CD4-positive, alpha-beta T cell (primary cell): ENCODE measurements around the gene PROCR. TPM values are rescaled to one million over a fixed set of nuclear protein-coding genes. Genes with fewer than 3 reads are reported as not detected.

Source experiments
- ATAC-seq: fragments of 200-7000 bp; cut with Tn5 transposase; one replicate; pipeline ENCODE4 v1.10.0; 2022; ENCODE audit warnings: mild to moderate bottlenecking; ENCODE audit not compliant: poor library complexity
- CTCF ChIA-PET: fragments of 350-600 bp; sonication (Branson Sonifier 250); formaldehyde crosslinking; loops from one replicate; lab custom pipeline; 2021; ENCODE audit warnings: antibody characterized with exemption, inconsistent platforms; lab: Charles Lee
- POLR2A ChIA-PET: fragments of 350-600 bp; sonication (Branson Sonifier 250); formaldehyde crosslinking; loops from one replicate; lab custom pipeline; 2021; ENCODE audit warnings: antibody characterized with exemption, inconsistent platforms; lab: Charles Lee
- DNase-seq, 14 experiments: peaks; one replicate each; pipeline ENCODE4 v3.0.0-alpha.2; 2013 to 2020; ENCODE audit warnings: mixed read lengths in 2 of 14
- H3K27ac ChIP-seq, 2 donors: one replicate each; pipeline versions ENCODE4 v1.5.1 to v1.7.0; 2013; ENCODE audit warnings: low read length in 2 of 2, low read depth in 1 of 2, mild to moderate bottlenecking in 1 of 2
- H3K27me3 ChIP-seq, 2 experiments: 1 replicate in 1 of 2; 2 replicates in 1 of 2; pipeline versions ENCODE4 v1.6.1 to v1.7.0; 2013; ENCODE audit warnings: low read length in 2 of 2, control low read depth in 1 of 2, mild to moderate bottlenecking in 1 of 2, moderate library complexity in 1 of 2; ENCODE audit not compliant: insufficient read depth in 2 of 2, control insufficient read depth in 1 of 2
- H3K36me3 ChIP-seq: one replicate; pipeline ENCODE4 v1.6.1; 2013; ENCODE audit warnings: low read length, control low read depth; ENCODE audit not compliant: insufficient read depth
- H3K4me1 ChIP-seq: one replicate; pipeline ENCODE4 v1.6.1; 2013; ENCODE audit warnings: low read length, control low read depth; ENCODE audit not compliant: insufficient read depth
- H3K4me3 ChIP-seq: one replicate; pipeline ENCODE4 v1.5.1; 2013; ENCODE audit warnings: mild to moderate bottlenecking, low read length, moderate library complexity
- H3K9me3 ChIP-seq, 2 experiments: 1 replicate in 1 of 2; 2 replicates in 1 of 2; pipeline versions ENCODE4 v1.6.1 to v1.7.0; 2013; ENCODE audit warnings: low read length in 2 of 2, mild to moderate bottlenecking in 2 of 2, control low read depth in 1 of 2, moderate library complexity in 1 of 2; ENCODE audit not compliant: control insufficient read depth in 1 of 2, insufficient read depth in 1 of 2
- H3K27ac Mint-ChIP-seq: one replicate; pipeline ENCODE4 v1.8.0; 2020; ENCODE audit warnings: mixed read lengths
- H3K27me3 Mint-ChIP-seq: one replicate; pipeline ENCODE4 v1.8.0; 2021; ENCODE audit warnings: mixed read lengths
- H3K36me3 Mint-ChIP-seq: one replicate; pipeline ENCODE4 v1.8.0; 2021; ENCODE audit warnings: low read depth, mixed read lengths
- H3K4me1 Mint-ChIP-seq: one replicate; pipeline ENCODE4 v1.8.0; 2021; ENCODE audit warnings: low read depth, mixed read lengths
- H3K4me3 Mint-ChIP-seq: one replicate; pipeline ENCODE4 v1.8.0; 2020; ENCODE audit warnings: mild to moderate bottlenecking, mixed read lengths
- H3K9me3 Mint-ChIP-seq: one replicate; pipeline ENCODE4 v1.8.0; 2020; ENCODE audit warnings: mixed read lengths
- intact Hi-C, 2 experiments: fragments of 100-400 bp; cut with DNase I in 1 of 2; cut with micrococcal nuclease in 1 of 2; formaldehyde crosslinking; loops; one replicate each; pipeline versions ENCODE4 v1.15.1 to v1.9.0; 2023 to 2025; cut with DNase I, micrococcal nuclease
- total RNA-seq, 174 experiments: library from RNA in 2 of 174; stranded (reverse) in 2 of 174; gene quantifications; one replicate each; pipeline ENCODE4 v1.2.3 and lab custom pipeline; 2021 to 2026
- TF ChIP-seq, protein P1 (sequence below): fragments of 200-600 bp; IDR thresholded peaks from one replicate; pipeline ENCODE4 v1.8.0; 2022; ENCODE audit warnings: antibody characterized with exemption, mild to moderate bottlenecking

PROCR gene
- total RNA-seq, 2 experiments from 2014 or later, result 0.33 to 0.61 TPM

DNA sequence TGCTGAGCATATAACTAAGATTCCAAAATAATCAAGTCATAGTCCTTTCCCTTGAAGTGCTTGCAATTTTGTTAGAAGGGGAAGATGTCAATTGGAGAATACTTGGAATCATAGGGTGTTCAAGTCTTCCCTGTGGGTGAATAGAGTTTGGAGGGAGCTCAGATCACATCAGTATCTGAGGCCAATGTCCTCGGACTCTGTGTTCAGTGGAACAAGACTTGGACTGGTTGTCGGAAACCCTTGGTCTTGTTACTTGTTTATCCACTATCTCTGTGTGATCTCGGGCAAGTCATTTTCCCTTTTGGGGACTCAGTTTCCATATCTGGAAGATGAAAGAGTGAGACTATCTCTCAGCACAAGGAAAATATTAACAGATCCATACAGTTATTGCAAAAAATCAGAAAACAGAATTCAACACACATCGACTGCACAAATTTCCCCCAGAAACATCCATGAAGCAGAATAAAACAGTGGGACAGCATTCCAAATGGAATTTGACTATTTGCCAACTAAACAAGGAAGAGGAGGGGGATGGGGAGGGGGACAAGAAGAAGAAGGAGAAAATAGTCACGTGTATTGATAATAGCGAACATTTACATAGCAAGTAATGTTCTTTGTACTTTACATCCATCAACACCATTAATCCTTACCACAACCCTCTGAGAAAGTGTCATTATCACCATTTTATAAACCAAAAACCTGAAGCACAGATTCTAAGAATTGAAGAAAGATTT is 20.9 kb upstream of the PROCR start:
- Mint-ChIP-seq H3K4me3 (no peak overlapping the region), H3K4me1 (peaks cover 29% of the 10 kb centered on the region), H3K36me3 (peaks cover 7% of the 10 kb centered on the region), H3K27me3 (no peaks in the 10 kb centered on the region), H3K9me3 (no peaks in the 10 kb centered on the region), H3K27ac (no peak overlapping the region)
- no peaks in the 10 kb centered on the region for H3K27me3 ChIP-seq
- CTCF ChIA-PET, result no interaction called here
- POLR2A ChIA-PET, result no interaction called here
- H3K4me3 ChIP-seq, result no peak overlapping the region
- no peaks in the 10 kb centered on the region for H3K36me3 ChIP-seq
- no peak for DNase-seq
- peaks cover 18% of the 10 kb centered on the region for H3K4me1 ChIP-seq
- H3K27ac ChIP-seq, result no peak overlapping the region
- TF ChIP-seq, protein P1, sequence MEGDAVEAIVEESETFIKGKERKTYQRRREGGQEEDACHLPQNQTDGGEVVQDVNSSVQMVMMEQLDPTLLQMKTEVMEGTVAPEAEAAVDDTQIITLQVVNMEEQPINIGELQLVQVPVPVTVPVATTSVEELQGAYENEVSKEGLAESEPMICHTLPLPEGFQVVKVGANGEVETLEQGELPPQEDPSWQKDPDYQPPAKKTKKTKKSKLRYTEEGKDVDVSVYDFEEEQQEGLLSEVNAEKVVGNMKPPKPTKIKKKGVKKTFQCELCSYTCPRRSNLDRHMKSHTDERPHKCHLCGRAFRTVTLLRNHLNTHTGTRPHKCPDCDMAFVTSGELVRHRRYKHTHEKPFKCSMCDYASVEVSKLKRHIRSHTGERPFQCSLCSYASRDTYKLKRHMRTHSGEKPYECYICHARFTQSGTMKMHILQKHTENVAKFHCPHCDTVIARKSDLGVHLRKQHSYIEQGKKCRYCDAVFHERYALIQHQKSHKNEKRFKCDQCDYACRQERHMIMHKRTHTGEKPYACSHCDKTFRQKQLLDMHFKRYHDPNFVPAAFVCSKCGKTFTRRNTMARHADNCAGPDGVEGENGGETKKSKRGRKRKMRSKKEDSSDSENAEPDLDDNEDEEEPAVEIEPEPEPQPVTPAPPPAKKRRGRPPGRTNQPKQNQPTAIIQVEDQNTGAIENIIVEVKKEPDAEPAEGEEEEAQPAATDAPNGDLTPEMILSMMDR, result no peak
- H3K9me3 ChIP-seq, result no peaks in the 10 kb centered on the region
- no peak for ATAC-seq
- intact Hi-C loops, result loop anchor here in 1 of 2 experiments (1.0 kb wide), 1 partner anchor 9 kb away; no protein-coding TSS in a partner anchor

DNA sequence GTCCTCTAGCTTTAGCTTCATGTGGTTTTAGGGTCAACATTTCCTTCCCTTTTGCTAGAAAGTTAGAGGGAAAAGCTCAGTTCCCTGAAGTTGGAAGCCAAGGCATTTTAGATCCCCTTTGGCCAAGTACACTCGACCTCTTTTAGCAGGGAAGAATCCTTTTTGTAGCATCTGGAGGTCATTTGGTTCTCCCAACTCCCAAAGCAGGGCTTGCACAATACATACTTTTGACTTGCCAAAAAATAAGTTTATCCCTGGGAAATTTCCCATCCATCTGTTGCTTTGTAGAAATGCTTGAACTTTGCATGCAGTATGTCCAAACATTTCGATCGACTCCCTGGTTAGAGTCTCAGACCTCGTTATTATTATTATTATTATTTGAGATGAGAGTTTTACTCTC is 20.1 kb upstream of the PROCR start:
- H3K27ac Mint-ChIP-seq, result no peak overlapping the region
- Histone ChIP-seq H3K4me3 (no peak overlapping the region), H3K27ac (no peak overlapping the region), H3K9me3 (no peaks in the 10 kb centered on the region), H3K36me3 (no peaks in the 10 kb centered on the region), H3K27me3 (no peaks in the 10 kb centered on the region), H3K4me1 (peaks cover 12% of the 10 kb centered on the region)
- peaks cover 22% of the 10 kb centered on the region for H3K4me1 Mint-ChIP-seq
- no peak overlapping the region for H3K4me3 Mint-ChIP-seq
- no peaks in the 10 kb centered on the region for H3K27me3 Mint-ChIP-seq
- TF ChIP-seq, protein P1, result no peak
- no peaks in the 10 kb centered on the region for H3K9me3 Mint-ChIP-seq
- DNase-seq, result no peak
- ATAC-seq, result no peak
- intact Hi-C loops, result loop anchor here in 1 of 2 experiments (1.0 kb wide), 1 partner anchor 9 kb away; no protein-coding TSS in a partner anchor
- CTCF ChIA-PET, result no interaction called here
- POLR2A ChIA-PET, result no interaction called here
- peaks cover 5% of the 10 kb centered on the region for H3K36me3 Mint-ChIP-seq

DNA sequence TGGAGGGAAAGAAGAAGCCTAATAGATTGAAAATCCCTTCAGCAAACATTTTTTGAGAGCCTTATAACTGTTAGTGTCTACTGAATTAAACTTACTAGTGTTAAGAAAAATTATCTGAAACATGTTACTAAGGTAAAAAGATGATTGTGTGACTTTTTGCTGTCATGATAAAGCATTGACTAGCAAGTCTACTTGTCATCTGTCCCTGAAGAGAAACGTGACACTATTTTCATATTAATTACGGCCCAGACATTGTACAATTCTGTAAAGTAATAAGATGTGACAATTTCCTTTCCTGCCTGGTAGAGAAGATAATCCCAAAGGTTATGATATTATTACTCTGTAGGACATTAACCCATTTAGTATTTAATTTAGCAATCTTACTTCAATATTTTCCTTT is 15.9 kb upstream of the PROCR start:
- Histone ChIP-seq H3K4me3 (no peak overlapping the region), H3K27me3 (no peaks in the 10 kb centered on the region), H3K4me1 (peaks cover 4% of the 10 kb centered on the region), H3K36me3 (no peaks in the 10 kb centered on the region), H3K9me3 (no peaks in the 10 kb centered on the region), H3K27ac (no peak overlapping the region)
- DNase-seq (no peak), ATAC-seq (no peak)
- CTCF ChIA-PET, result no interaction called here
- Mint-ChIP-seq H3K4me3 (no peak overlapping the region), H3K27ac (no peak overlapping the region), H3K27me3 (no peaks in the 10 kb centered on the region), H3K9me3 (no peaks in the 10 kb centered on the region), H3K4me1 (no peaks in the 10 kb centered on the region), H3K36me3 (no peaks in the 10 kb centered on the region)
- TF ChIP-seq, protein P1, result no peak
- POLR2A ChIA-PET, result no interaction called here
- intact Hi-C loops, result no loop called here
